Suppressor macrophage treated with lipopolysaccharide for 1 hour (primary cell): ENCODE data around the gene IGSF10.

ENCODE experiments used
- DNase-seq, 3 donors: peaks; one replicate each; pipeline ENCODE4 v3.0.0-alpha.2; 2020 to 2022

The IGSF10 gene

DNA sequence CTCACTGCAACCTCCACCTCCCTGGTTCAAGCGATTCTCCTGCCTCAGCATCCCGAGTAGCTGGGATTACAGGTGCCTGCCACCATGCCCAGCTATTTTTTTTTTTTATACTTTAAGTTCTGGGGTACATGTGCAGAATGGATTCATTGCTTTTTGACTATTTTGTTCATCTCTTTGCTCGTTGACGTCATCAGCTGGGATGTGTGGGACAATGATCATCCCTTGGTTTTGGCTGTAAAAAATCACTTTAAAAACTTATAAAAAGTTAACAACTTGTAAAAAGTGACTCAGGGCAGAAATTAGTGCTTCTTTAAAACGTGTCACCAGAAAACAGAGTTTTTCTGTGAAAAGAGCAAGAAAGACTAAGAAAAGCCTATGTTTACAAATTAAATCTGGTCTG, 37.8 kb downstream of the IGSF10 start:
- no peak for DNase-seq

DNA sequence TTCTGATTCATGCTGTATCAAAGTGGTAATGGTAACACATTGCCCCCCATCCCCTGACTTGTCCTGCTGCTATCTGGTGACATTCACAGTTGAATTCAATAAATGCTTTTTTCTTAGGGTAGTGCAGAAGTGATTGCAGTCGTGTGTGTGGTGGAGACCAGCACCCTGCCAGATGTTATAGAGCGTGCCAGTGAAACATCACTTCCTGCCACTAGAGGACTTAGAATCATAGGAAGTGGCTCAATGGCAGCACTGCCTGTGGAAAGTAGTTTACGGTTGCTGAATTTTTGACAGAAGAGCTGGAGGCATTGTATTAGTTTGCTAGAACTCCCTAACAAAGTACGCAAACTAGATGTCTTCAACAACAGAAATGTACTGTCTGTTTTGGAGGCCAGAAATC, 38.9 kb downstream of the IGSF10 start:
- DNase-seq, result peak in 2 of 3 donors; percentile 7 to 24

DNA sequence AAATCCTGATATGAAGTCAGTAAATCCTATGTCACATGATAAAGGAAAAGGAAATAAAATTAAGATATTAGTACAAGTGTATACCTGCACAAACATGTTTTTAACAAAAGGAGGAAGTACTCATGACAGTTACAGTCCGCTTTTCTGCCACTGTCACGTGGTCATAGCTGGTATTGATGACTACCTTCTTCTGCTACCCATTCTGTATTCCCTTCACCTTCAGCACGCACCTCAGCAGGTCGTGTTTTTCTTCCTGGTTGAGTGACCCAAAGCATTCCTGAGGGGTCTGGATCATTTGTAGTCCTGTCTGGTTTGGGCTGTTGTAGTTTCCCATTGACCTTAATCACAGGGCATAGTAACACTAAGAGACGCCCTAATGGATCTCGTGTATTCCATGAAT, 41.1 kb downstream of the IGSF10 start:
- DNase-seq, result no peak

DNA sequence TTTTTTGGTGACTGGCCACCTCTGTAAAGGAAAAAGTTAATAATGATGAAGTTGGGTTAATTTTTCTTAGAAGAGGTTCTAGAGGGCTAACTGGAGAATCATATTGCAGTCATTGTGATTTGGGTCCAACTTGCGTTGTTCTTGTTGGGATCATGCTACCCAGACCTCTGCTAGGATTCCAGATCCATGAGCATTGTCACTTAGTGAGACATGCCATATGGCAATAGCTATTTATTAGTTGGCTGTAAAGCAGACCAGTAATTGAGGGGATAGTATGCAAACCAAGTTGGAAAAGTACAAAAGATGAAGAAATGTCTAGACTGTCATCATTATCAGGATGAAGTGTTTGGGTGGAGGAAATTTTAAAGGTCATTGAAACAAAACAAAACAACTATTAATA, 45.6 kb downstream of the IGSF10 start:
- no peak for DNase-seq

DNA sequence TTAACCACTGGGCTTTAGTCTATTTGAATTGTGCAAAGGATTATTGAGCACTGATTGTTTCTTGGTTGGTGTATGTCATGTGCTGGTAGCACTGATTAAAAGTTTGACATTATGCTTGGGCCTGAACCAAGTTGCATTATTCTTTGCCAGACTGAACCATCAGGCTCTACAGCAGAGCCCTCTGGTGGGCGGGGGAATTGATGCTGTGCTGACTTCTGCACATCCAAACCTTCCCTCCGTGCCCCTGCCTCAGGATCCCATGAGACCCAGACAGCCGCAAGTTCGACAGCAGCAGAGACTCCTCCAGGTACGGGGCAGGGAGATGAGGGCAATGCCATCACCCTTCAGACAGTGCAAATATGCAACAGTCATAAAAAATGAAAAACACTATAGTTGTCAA, 47.9 kb downstream of the IGSF10 start:
- DNase-seq, result peak in 1 of 3 donors; percentile 12
